Measurements from ENCODE around the gene WNT9B. TPM values are rescaled to one million over a fixed set of nuclear protein-coding genes. Genes with fewer than 3 reads are reported as not detected.
A peak's percentile ranks its signal among the peaks of the same experiment; 100 is the strongest.

The WNT9B gene
- total and polyA plus RNA-seq, 2 of the 13 experiments (the other 11 are each of a cell fraction or from before 2014, with no cell fraction given) = not detected

DNA sequence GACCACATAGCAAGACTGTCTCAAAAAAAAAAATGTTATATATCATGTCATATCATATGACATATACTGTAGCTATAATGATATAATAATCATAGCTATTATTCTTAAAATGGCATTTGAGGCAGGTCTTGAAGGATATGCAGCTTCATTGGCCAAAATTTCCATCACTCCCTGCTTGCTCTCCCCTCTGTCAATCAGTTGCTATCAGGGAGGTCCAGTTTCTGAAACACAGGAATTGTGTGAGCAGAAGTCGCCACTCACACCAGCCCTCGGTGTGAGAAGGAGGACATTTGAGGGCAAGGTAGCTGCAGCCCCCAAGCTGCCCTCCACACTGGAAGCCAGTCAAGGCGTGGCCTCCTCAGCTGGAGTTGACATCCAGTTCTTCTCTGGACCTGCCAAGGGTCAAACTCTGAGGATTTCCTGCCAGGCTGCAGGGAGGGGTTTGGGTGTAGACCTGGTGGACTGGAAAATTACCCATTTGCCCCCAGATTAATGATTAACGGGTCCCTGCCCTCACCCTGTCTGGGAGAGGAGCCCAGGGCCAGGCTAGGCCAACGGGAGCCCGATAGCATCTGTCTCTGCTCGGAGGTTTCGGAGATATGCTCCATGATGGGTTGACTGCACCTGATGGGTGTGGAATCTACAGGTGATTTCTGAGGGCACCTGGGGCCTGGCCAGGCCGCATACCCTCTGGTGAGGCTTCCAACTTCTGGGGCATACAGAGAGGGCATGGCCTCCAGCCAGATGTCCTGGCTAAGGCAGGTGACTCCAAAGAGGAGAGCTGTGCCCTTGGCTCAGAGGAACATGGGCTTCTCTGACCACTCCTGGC, 18.8 kb downstream of the WNT9B start (continued):
- TF ChIP-seq, protein P1, sequence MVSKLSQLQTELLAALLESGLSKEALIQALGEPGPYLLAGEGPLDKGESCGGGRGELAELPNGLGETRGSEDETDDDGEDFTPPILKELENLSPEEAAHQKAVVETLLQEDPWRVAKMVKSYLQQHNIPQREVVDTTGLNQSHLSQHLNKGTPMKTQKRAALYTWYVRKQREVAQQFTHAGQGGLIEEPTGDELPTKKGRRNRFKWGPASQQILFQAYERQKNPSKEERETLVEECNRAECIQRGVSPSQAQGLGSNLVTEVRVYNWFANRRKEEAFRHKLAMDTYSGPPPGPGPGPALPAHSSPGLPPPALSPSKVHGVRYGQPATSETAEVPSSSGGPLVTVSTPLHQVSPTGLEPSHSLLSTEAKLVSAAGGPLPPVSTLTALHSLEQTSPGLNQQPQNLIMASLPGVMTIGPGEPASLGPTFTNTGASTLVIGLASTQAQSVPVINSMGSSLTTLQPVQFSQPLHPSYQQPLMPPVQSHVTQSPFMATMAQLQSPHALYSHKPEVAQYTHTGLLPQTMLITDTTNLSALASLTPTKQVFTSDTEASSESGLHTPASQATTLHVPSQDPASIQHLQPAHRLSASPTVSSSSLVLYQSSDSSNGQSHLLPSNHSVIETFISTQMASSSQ (IDR thresholded peaks at IDR 0.05; ENCODE audit: low read depth) = peak; percentile 98
- TF ChIP-seq, protein P1 (CRISPR knock-in tag; IDR thresholded peaks at IDR 0.05; ENCODE audit: borderline replicate concordance) = peak; percentile 99
- TF ChIP-seq ZNF580 (CRISPR knock-in tag; IDR thresholded peaks at IDR 0.05; ENCODE audit: borderline replicate concordance, low read depth) (peak; percentile 48; the same call in 1 of the 2 replicates), PCBP1 (IDR thresholded peaks at IDR 0.05; ENCODE audit: borderline replicate concordance, low read depth, low read length) (no peak), FOXM1 (CRISPR knock-in tag; IDR thresholded peaks at IDR 0.05) (no peak), HDAC1 (CRISPR knock-in tag; IDR thresholded peaks at IDR 0.05) (peak; percentile 42), ESRRA (CRISPR knock-in tag; IDR thresholded peaks at IDR 0.05; ENCODE audit: low read depth) (peak; percentile 76), GABPB1 (CRISPR knock-in tag; IDR thresholded peaks at IDR 0.05) (no peak)
- TF ChIP-seq, protein P2, sequence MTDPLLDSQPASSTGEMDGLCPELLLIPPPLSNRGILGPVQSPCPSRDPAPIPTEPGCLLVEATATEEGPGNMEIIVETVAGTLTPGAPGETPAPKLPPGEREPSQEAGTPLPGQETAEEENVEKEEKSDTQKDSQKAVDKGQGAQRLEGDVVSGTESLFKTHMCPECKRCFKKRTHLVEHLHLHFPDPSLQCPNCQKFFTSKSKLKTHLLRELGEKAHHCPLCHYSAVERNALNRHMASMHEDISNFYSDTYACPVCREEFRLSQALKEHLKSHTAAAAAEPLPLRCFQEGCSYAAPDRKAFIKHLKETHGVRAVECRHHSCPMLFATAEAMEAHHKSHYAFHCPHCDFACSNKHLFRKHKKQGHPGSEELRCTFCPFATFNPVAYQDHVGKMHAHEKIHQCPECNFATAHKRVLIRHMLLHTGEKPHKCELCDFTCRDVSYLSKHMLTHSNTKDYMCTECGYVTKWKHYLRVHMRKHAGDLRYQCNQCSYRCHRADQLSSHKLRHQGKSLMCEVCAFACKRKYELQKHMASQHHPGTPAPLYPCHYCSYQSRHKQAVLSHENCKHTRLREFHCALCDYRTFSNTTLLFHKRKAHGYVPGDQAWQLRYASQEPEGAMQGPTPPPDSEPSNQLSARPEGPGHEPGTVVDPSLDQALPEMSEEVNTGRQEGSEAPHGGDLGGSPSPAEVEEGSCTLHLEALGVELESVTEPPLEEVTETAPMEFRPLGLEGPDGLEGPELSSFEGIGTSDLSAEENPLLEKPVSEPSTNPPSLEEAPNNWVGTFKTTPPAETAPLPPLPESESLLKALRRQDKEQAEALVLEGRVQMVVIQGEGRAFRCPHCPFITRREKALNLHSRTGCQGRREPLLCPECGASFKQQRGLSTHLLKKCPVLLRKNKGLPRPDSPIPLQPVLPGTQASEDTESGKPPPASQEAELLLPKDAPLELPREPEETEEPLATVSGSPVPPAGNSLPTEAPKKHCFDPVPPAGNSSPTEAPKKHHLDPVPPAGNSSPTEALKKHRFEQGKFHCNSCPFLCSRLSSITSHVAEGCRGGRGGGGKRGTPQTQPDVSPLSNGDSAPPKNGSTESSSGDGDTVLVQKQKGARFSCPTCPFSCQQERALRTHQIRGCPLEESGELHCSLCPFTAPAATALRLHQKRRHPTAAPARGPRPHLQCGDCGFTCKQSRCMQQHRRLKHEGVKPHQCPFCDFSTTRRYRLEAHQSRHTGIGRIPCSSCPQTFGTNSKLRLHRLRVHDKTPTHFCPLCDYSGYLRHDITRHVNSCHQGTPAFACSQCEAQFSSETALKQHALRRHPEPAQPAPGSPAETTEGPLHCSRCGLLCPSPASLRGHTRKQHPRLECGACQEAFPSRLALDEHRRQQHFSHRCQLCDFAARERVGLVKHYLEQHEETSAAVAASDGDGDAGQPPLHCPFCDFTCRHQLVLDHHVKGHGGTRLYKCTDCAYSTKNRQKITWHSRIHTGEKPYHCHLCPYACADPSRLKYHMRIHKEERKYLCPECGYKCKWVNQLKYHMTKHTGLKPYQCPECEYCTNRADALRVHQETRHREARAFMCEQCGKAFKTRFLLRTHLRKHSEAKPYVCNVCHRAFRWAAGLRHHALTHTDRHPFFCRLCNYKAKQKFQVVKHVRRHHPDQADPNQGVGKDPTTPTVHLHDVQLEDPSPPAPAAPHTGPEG (CRISPR knock-in tag; IDR thresholded peaks at IDR 0.05) = no peak; the same call in 1 of the 2 replicates
- TF ChIP-seq, protein P3, sequence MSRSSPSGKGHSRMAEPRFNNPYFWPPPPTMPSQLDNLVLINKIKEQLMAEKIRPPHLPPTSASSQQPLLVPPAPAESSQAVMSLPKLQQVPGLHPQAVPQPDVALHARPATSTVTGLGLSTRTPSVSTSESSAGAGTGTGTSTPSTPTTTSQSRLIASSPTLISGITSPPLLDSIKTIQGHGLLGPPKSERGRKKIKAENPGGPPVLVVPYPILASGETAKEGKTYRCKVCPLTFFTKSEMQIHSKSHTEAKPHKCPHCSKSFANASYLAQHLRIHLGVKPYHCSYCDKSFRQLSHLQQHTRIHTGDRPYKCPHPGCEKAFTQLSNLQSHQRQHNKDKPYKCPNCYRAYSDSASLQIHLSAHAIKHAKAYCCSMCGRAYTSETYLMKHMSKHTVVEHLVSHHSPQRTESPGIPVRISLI (CRISPR knock-in tag; IDR thresholded peaks at IDR 0.05; ENCODE audit: borderline replicate concordance) = 0 out of 2 replicates have a peak, but pooled peaks have one; percentile 6
- TF ChIP-seq, protein P4, sequence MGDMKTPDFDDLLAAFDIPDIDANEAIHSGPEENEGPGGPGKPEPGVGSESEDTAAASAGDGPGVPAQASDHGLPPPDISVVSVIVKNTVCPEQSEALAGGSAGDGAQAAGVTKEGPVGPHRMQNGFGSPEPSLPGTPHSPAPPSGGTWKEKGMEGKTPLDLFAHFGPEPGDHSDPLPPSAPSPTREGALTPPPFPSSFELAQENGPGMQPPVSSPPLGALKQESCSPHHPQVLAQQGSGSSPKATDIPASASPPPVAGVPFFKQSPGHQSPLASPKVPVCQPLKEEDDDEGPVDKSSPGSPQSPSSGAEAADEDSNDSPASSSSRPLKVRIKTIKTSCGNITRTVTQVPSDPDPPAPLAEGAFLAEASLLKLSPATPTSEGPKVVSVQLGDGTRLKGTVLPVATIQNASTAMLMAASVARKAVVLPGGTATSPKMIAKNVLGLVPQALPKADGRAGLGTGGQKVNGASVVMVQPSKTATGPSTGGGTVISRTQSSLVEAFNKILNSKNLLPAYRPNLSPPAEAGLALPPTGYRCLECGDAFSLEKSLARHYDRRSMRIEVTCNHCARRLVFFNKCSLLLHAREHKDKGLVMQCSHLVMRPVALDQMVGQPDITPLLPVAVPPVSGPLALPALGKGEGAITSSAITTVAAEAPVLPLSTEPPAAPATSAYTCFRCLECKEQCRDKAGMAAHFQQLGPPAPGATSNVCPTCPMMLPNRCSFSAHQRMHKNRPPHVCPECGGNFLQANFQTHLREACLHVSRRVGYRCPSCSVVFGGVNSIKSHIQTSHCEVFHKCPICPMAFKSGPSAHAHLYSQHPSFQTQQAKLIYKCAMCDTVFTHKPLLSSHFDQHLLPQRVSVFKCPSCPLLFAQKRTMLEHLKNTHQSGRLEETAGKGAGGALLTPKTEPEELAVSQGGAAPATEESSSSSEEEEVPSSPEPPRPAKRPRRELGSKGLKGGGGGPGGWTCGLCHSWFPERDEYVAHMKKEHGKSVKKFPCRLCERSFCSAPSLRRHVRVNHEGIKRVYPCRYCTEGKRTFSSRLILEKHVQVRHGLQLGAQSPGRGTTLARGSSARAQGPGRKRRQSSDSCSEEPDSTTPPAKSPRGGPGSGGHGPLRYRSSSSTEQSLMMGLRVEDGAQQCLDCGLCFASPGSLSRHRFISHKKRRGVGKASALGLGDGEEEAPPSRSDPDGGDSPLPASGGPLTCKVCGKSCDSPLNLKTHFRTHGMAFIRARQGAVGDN (CRISPR knock-in tag; IDR thresholded peaks at IDR 0.05) = peak; percentile 70
